Breast epithelium (tissue), 4 donors: ENCODE data around the gene AGAP1. TPM values are rescaled to one million over a fixed set of nuclear protein-coding genes. Genes with fewer than 3 reads are reported as not detected.

Experiments used
- DNase-seq, 2 donors: peaks; one replicate each; pipeline ENCODE4 v3.0.0-alpha.2; 2019; ENCODE audit warnings: low spot score in 2 of 2
- H3K27ac ChIP-seq, 2 donors: fragments of 200-600 bp; sonication (generic) in 1 of 2; one replicate each; pipeline ENCODE4 v1.5.1; 2016 to 2019; ENCODE audit warnings: mild to moderate bottlenecking in 1 of 2
- H3K27me3 ChIP-seq, 2 donors: fragments of 200-600 bp; sonication (generic) in 1 of 2; one replicate each; pipeline versions ENCODE4 v1.5.1 to v1.6.0; 2017 to 2019; ENCODE audit warnings: control low read depth in 1 of 2, mild to moderate bottlenecking in 1 of 2
- H3K36me3 ChIP-seq: fragments of 200-600 bp; one replicate; pipeline ENCODE4 v1.5.1; 2019
- H3K4me1 ChIP-seq, 2 donors: fragments of 200-600 bp; sonication (generic); one replicate each; pipeline ENCODE4 v1.5.1; 2016 to 2019; ENCODE audit warnings: control low read depth in 1 of 2
- H3K4me3 ChIP-seq, 3 donors: fragments of 200-600 bp; sonication (generic); 1 replicate in 2 of 3; 2 replicates in 1 of 3; pipeline ENCODE4 v1.5.1; 2016 to 2019; ENCODE audit warnings: mild to moderate bottlenecking in 3 of 3, moderate library complexity in 2 of 3
- H3K9me3 ChIP-seq, 2 donors: fragments of 200-600 bp; sonication (generic) in 1 of 2; one replicate each; pipeline ENCODE4 v1.5.1; 2016 to 2019; ENCODE audit warnings: control low read depth in 1 of 2
- POLR2A ChIP-seq: fragments of 450-650 bp; IDR thresholded peaks from one replicate; pipeline ENCODE4 v1.6.1; 2016; ENCODE audit warnings: antibody characterized with exemption, mild to moderate bottlenecking, moderate library complexity
- POLR2AphosphoS5 ChIP-seq, 3 donors: sonication (generic); formaldehyde crosslinking; IDR thresholded peaks; one replicate each; pipeline ENCODE4 v1.6.1; 2017; ENCODE audit warnings: antibody characterized with exemption in 3 of 3
- intact Hi-C: fragments of 100-400 bp; cut with DNase I; formaldehyde crosslinking; loops from one replicate; pipeline ENCODE4 v1.15.1; 2023; ENCODE audit warnings: low total_unique reads
- total RNA-seq, 3 donors: library from RNA; depleted of rRNA; stranded (reverse); fragments of >200 nt; gene quantifications; one replicate each; pipeline ENCODE4 v1.1.0, GENCODE V29; 2016
- TF ChIP-seq, protein P1 (sequence below), 3 donors: fragments of 450-650 bp; IDR thresholded peaks; one replicate each; pipeline ENCODE4 v1.5.1; 2016 to 2017; ENCODE audit warnings: antibody characterized with exemption in 3 of 3, mild to moderate bottlenecking in 3 of 3, moderate library complexity in 3 of 3

Gene AGAP1
- total RNA-seq, 3 donors from 2014 or later, result 19.7 to 27.1 (median 25.9) TPM

DNA sequence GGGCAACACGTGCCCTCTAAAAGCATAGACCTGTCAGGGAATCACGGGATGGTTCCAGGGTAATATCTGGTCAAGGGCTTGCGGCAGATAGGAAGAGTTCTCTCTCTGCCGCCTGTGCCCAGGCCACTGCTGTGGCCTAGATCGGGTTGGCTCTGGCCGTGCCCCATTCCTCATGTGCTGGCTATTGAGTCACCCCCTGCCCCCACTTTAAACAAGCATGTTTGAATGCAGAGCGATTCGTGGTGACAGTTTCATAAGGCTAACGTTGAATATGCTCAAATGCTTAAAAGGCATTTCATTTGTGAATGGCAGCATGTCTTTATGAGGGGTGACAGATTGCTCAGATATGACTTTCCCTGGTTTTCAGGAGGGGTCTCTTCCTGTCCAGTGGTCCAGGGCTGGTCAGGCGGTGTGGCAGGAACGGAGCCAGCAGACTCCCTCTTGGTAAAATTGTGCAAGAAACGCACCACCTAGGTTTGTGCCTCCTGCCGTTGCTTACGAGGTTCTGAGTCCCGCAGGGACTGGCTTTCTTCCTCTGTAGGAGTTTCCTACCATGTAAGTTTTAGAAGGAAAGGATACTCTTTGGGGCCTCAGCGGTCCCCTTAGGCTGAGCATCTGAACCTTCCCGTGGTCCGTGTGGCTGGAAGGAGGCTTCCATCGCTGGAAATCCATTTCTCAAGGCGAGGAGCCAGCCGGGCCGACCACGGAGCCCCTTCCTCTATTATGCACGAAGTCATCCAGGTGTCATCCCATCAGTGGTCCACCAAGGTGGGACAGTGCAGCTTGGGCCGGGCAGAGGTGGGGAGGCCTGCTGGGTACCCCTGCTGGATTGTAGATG lies 50.2 kb downstream of the AGAP1 start:
- no peaks in the 10 kb centered on the region for H3K36me3 ChIP-seq
- no peak for TF ChIP-seq POLR2A
- TF ChIP-seq, protein P1, sequence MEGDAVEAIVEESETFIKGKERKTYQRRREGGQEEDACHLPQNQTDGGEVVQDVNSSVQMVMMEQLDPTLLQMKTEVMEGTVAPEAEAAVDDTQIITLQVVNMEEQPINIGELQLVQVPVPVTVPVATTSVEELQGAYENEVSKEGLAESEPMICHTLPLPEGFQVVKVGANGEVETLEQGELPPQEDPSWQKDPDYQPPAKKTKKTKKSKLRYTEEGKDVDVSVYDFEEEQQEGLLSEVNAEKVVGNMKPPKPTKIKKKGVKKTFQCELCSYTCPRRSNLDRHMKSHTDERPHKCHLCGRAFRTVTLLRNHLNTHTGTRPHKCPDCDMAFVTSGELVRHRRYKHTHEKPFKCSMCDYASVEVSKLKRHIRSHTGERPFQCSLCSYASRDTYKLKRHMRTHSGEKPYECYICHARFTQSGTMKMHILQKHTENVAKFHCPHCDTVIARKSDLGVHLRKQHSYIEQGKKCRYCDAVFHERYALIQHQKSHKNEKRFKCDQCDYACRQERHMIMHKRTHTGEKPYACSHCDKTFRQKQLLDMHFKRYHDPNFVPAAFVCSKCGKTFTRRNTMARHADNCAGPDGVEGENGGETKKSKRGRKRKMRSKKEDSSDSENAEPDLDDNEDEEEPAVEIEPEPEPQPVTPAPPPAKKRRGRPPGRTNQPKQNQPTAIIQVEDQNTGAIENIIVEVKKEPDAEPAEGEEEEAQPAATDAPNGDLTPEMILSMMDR (IDR thresholded peaks at IDR 0.05), result no peak
- no peak for TF ChIP-seq POLR2AphosphoS5 (IDR thresholded peaks at IDR 0.05)
- H3K4me3 ChIP-seq, result no peak overlapping the region
- no peaks in the 10 kb centered on the region for H3K27me3 ChIP-seq
- H3K9me3 ChIP-seq, result no peaks in the 10 kb centered on the region
- no peak for DNase-seq
- H3K4me1 ChIP-seq, result peaks cover 0 to under 1% of the 10 kb centered on the region in 2 donors
- intact Hi-C loops, result no loop called here
- H3K27ac ChIP-seq, result peak overlapping the region; percentile 20 to 80

DNA sequence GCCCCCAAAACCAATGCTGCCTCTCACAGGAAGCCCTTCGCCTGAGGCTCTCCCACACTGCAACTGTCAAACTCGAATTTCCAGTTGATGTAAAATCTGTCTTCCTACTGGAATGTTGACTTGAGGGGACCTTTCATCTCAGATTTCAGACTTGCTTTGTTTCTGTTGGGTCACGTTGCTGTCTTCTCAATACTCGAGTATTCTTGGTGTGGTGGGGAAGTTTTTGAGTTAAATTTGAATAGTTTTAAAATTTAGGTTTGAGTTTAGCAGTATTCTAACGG lies 50.8 kb downstream of the AGAP1 start:
- no peak overlapping the region for H3K27ac ChIP-seq
- TF ChIP-seq POLR2A (no peak), POLR2AphosphoS5 (IDR thresholded peaks at IDR 0.05) (no peak)
- TF ChIP-seq, protein P1 (IDR thresholded peaks at IDR 0.05), result no peak
- H3K36me3 ChIP-seq, result no peaks in the 10 kb centered on the region
- no peak for DNase-seq
- no peaks in the 10 kb centered on the region for H3K27me3 ChIP-seq
- intact Hi-C loops, result no loop called here
- no peaks in the 10 kb centered on the region for H3K9me3 ChIP-seq
- no peak overlapping the region for H3K4me3 ChIP-seq
- H3K4me1 ChIP-seq, result peaks cover 0 to 5% of the 10 kb centered on the region in 2 donors

- no peak for TF ChIP-seq POLR2A
- TF ChIP-seq POLR2AphosphoS5 (IDR thresholded peaks at IDR 0.05), result no peak
- TF ChIP-seq, protein P1 (IDR thresholded peaks at IDR 0.05), result no peak
- intact Hi-C loops, result no loop called here
- peak overlapping the region in 1 of 2 donors; percentile 13 for H3K27ac ChIP-seq
Measured at GRCh38 chr2:235545339-235546150, 51.7 kb downstream of the AGAP1 start.

DNA sequence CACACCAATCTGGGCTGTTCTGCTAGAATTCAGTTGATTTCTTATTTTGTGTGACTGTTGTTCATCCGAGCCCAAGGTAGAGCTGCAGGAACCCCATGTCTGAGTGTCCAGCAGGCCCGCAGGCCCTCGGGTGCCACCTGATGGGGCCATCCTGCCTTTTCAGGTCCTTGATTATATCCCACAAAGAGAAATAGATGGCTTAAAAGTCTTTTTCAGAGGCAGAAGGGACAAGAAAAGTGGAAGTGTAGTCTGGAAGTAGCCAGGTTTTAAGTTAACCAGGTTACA lies 52.2 kb downstream of the AGAP1 start:
- DNase-seq, result no peak
- H3K27me3 ChIP-seq, result no peaks in the 10 kb centered on the region
- no peaks in the 10 kb centered on the region for H3K36me3 ChIP-seq
- no peak overlapping the region for H3K4me3 ChIP-seq
- intact Hi-C loops, result no loop called here
- no peak overlapping the region for H3K27ac ChIP-seq
- H3K9me3 ChIP-seq, result no peaks in the 10 kb centered on the region
- TF ChIP-seq, protein P1 (IDR thresholded peaks at IDR 0.05), result no peak
- TF ChIP-seq POLR2AphosphoS5 (IDR thresholded peaks at IDR 0.05) (no peak), POLR2A (no peak)
- peaks cover 0 to 5% of the 10 kb centered on the region in 2 donors for H3K4me1 ChIP-seq

More at GRCh38 chr2:235545339-235546150, 51.7 kb downstream of the AGAP1 start:
- Histone ChIP-seq H3K9me3 (no peaks in the 10 kb centered on the region), H3K4me1 (peaks cover 0 to 5% of the 10 kb centered on the region in 2 donors), H3K36me3 (no peaks in the 10 kb centered on the region), H3K27me3 (no peaks in the 10 kb centered on the region), H3K4me3 (no peak overlapping the region)
- DNase-seq, result no peak

DNA sequence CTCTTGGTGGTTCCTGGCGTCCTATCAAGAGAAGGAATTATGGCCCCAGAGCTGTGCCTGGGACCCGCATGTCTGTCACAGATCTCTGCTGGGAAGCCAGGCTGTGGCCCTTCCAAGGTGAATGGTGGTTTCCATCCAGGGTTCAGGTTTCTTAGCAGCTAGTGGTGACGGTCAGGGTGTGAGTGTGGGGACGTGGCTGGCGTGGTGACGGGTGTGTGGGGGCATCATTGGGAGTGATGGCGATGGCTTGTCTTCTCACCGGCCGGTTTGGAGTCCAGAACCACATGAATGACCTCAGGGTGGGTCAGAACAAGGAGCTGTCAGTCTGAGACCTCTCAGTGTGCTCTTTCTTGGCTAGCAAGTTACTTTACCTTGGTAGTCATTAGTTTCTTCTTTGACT lies 52.6 kb downstream of the AGAP1 start:
- Histone ChIP-seq H3K27me3 (no peaks in the 10 kb centered on the region), H3K36me3 (no peaks in the 10 kb centered on the region), H3K27ac (no peak overlapping the region), H3K4me3 (no peak overlapping the region), H3K4me1 (peaks cover 0 to 5% of the 10 kb centered on the region in 2 donors), H3K9me3 (no peaks in the 10 kb centered on the region)
- intact Hi-C loops, result no loop called here
- TF ChIP-seq, protein P1 (IDR thresholded peaks at IDR 0.05), result no peak
- TF ChIP-seq POLR2A, result no peak
- TF ChIP-seq POLR2AphosphoS5 (IDR thresholded peaks at IDR 0.05), result no peak
- no peak for DNase-seq
